ENCODE data around the gene TMEM91. TPM values are rescaled to one million over a fixed set of nuclear protein-coding genes. Genes with fewer than 3 reads are reported as not detected.
A peak's percentile ranks its signal among the peaks of the same experiment; 100 is the strongest.

TMEM91 gene
- total and polyA plus RNA-seq, 2 of the 8 experiments (the other 6 are each of a cell fraction or from before 2014, with no cell fraction given) = 5.3 to 7.4 TPM

GRCh38 chr19:41352609-41353465 is 23.5 kb upstream of the TMEM91 start (continued):
- TF ChIP-seq ATF2 (IDR thresholded peaks at IDR 0.05; ENCODE audit: low read length) (no peak), RNF2 (IDR thresholded peaks at IDR 0.05; ENCODE audit: borderline replicate concordance, low read depth, low read length, missing control alignments, poor library complexity, severe bottlenecking) (peak; percentile 38), POLR2A (IDR thresholded peaks at IDR 0.05; ENCODE audit: control extremely low read depth in 1 of 2, low read depth in 2 of 2, low read length in 2 of 2) (no peak), TAF7 (optimal IDR thresholded peaks at IDR 0.05; ENCODE audit: borderline replicate concordance, low read depth, low read length) (no peak), PHF8 (conservative IDR thresholded peaks at IDR 0.05; ENCODE audit: low read depth, low read length) (0 out of 2 replicates have a peak, but pooled peaks have one; percentile 37), ZNF274 (IDR thresholded peaks at IDR 0.05; ENCODE audit: borderline replicate concordance, extremely low read depth, low read length) (no peak), GTF2F1 (IDR thresholded peaks at IDR 0.05; ENCODE audit: borderline replicate concordance, low read depth, low read length) (no peak), CTCF (IDR thresholded peaks at IDR 0.05; ENCODE audit: control extremely low read depth in 1 of 3, insufficient read depth in 1 of 3, low read depth in 1 of 3, low read length in 3 of 3) (peak; percentile 29 to 52 (median 31)), KDM4A (IDR thresholded peaks at IDR 0.05; ENCODE audit: low read depth, low read length, severe bottlenecking) (peak; percentile 61), NANOG (IDR thresholded peaks at IDR 0.05; ENCODE audit: insufficient read depth, low read depth, low read length, poor library complexity, severe bottlenecking) (no peak), CBX5 (IDR thresholded peaks at IDR 0.05; ENCODE audit: low read depth, low read length) (no peak), SP4 (IDR thresholded peaks at IDR 0.05; ENCODE audit: low read length) (no peak), CHD2 (IDR thresholded peaks at IDR 0.05; ENCODE audit: low read length) (no peak), SAP30 (IDR thresholded peaks at IDR 0.05; ENCODE audit: insufficient read depth, insufficient replicate concordance, low read length) (no peak)

Measured in H1 (cell line).